GM18502 (cell line): ENCODE results near the gene CPLX3.

ENCODE experiments used
- ATAC-seq: cut with Tn5 transposase; IDR thresholded peaks from one replicate; pipeline ENCODE4 v1.9.1; 2021; ENCODE audit warnings: mild to moderate bottlenecking; ENCODE audit not compliant: unreplicated experiment, poor library complexity

CPLX3 gene

DNA sequence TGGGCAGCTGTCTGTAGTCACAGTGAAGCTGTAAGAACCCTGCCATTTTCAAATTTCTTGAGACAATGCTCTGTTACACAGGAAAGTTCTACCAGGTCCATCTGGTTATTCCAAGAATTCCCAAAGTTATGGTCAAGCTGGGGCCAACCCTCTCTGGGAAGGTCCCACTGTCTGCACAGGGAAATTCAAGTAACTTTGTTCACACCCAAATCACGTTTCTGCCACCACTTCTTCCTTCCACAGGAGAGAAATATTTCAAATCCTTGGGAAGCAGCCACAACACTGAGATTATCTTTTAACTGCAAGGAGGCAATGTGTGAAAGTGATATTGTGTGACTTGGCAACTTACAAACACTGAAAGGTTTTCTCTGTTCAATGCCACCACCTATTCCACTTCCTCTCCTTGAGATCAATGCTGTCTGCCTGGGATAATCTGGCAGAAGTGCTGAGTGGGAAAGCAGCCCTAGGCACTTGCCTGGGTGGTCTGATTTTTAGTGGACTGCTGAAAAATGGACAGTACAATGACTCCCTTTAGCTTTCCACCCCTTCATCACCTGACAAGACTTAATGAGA lies 41.1 kb downstream of the CPLX3 start:
- no peak for ATAC-seq

DNA sequence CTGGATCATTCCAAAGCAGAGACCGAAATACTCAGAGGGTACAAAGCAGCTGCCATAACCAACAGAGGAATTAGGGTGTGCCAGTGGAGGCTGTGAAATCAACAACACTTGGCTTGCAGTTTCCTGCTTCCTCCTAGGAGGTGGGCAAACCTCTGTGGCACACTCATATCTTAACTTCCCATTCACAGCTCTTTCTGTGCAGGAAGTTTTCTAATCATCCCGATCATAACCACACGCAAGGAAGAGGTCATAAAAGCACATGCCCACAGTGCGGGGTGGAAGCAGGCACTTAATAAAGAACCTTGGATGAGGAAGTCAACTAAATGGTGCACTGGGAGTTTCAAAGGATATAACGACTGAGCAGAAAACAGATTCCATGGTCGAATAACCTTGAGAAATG lies 41.6 kb downstream of the CPLX3 start:
- ATAC-seq = no peak

DNA sequence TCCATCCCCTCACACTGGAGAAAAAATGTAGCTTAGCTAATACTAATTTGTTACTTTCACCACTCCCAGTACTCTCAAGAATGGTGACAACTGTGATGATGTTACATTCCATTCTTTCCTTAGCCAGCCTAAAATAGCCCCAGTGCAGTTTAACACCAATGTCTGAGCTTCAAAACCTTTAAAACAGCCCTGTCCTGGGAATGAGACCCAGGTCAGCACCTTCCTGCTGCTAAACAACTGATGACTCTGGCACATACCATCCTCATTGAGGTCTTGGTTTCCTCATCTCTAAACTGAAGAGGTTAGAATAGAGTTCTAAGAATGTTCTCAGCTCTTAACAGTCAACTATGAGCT lies 42.9 kb downstream of the CPLX3 start:
- ATAC-seq = no peak

DNA sequence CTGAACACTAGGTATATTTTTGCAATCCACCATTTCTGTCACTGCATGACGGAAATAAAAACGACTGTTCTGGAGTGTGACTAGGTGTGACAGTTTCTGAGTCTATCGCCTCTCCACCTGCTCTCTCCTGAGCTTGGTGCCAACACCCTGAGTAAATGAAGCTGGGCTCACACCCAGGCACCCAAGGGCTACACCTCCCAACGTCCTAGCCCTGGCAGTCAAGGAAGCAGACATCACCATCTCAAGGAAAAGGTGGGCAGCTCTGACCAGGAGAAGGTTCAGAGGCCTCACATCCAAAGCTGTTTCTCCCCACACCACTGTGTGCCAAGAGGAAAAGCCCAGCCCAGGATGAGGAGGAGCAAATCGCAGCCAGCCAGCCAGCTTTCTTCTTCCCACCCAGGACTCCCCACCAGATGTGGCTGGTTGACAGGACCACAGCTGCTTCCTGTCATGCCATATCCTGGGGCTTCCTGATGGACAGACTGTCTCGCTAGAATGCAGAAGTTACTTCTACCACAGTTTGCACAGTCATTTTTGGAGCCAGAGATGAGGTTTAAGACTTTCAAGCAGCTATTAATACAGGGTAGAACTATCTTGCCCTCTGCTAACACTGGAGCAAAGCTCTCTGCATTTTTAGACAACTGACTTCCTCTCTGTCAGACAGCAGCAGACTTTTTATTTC lies 43.4 kb downstream of the CPLX3 start:
- ATAC-seq = peak; percentile 61

DNA sequence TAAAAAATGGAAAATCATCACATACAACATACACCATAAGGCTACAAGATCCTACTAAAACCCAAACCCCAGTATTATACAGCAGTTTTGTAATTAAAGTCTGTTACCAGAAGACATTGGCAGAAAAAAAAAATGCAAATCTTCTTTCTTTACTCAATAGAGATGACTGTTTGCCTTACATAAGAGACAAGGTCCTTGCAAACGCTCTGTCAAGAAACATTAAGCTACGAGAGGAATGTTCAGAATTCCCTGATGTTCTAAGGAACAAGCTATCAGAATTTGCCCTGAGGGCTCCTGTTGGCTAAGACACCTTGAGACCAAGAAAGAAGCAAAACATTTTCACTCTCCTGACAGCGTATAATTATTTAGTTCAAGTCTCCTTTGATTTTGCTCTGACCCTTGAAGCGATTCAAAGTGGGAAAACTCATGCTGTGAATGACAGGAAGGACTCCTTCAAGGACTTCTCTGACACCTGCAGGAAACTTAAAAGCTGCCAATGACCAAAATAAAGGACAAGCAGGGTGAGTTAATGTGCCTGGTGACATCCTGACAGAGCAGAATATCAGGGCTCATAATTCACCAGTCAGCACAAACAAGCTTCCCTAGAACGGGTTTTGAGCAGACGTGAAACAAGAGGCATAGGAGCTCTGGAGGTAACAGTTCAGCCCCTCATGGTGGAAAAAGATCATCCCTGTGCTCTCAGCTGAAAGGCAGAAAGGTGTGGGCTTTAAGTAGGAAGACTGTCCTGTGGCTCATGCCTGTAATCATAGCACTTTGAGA lies 44.2 kb downstream of the CPLX3 start:
- ATAC-seq = no peak

DNA sequence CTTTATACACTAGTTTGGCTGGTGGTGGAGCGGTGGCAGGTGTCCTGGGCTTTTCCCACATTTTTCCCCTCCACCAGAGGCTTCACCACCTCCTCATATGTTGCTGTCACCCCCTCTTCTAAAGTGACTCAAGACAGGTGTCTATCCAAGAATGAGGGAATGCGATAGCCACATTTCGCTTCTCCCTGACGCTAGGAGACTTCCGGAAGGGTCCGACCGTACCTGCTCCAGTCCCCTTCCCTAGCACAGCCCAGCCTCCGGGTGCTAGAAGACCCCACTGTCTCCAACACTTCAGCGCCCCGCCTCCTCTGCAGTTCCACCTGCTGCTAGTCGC lies 46.2 kb downstream of the CPLX3 start:
- ATAC-seq = no peak

DNA sequence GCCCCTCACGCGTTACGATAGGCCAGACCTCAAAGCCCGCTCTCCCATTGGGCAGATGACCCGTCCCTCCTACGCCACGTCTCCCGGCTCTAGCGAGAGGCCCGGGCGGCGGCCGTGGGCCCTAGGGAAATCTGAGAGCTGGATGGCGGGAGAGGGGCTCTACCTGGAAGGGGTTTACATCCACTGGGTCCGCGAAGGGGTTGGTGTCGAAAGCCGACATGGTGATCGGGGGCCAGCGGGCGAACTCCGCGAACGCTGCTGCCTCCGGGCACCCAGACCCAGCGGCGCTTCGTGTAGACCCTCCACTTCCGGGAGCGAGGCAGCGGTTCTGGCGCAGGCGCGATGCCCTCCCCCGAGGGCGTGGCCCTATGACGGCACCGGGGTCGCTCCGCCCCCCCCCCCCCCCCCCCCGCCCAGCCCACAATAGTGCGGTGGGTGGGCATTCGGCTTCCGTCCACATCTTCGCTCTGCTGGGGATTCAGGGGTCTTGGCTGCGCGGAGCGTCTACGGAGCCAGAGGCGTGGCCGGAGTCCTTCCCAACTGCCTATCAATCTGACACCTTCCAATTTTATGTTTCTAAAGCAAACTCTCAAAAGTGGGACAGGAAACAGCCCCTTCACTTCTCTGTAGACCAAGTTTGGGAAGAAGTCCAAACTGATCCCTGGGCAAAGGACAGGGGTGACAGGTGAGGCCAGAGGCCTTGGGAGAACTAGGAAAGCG lies 46.8 kb downstream of the CPLX3 start, which contains the start of gene SCAMP2:
Gene SCAMP2, minus strand, starts transcription at position 330 of the 720 bp plus-strand sequence. Its CDS starts 110 bp downstream, at position 220.
- ATAC-seq = peak; percentile 82

DNA sequence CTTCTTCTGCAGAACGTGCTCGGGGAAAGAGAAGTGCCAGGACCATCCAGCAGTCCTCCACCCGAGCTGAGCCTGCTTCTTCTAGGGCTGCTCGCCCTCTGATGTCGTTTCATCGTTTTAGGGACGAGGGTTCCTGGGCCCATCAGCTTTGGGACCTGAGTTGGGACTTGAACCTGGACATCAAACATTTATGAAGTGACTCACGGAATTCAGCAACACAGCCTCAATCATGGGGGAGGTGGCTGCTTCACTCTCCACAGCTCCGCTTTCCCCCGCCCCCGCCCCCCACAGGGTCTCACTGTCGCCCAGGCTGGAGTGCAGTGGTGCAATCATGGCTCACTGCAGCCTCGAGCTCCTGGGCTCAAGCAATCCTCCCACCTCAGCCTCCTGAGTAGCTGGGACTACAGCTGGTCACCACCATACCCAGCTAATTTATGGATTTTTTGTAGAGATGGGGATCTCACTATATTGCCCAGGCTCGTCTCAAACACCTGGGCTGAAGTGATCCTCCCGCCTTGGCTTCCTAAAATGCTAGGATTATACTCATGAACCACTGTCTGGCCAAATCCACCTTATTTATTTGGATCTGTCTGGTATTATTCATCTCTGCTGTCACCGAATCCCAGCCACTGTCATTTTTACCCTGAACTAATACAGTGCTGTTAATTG lies 47.5 kb downstream of the CPLX3 start:
- no peak for ATAC-seq

DNA sequence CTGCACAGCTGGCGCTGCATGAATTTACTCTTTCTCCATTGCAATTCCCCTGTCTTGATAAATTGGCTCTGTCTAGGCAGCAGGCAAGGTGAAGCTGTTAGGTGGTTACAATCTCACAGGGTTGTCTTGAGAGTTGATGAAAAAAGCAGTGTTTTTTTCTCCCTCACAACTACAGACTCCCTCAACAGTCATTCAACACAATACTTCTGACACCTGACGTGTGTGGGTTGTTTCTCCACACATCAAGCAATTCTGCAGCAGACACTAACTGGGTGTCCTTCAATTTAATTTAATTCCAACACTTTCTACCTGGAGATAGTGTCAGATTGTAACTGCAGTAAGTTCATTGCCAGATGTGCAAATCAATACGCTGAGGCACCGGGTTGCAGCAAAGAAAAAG lies 51.8 kb downstream of the CPLX3 start:
- ATAC-seq = no peak
